Measurements from ENCODE around the gene CDKAL1.
"Not testable (repeated sequence)": the region's sequence is repeated elsewhere in the genome, so short reads cannot be mapped to it uniquely, and the experiment has no call there.

Gene CDKAL1

DNA sequence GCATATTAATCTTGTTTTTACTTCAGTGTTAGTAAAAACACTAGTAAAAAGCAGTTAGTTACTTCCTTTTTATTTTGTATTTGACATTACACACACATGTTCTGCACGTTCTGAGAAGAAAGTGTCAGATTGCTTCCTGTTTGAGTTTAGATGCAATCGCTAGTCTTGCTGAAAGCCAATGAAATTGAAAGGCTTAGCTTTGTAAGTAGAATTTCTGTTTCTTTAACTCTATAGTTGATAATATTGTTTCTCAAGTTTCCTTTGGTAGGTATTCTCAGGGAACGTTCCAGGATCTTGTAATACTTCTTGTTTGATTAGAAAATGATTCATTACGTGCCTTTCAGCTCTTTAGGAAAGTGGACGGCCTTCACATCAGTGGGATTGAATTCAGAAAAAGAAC lies 55.0 kb downstream of the CDKAL1 start:
- DNase-seq (ENCODE audit: low read depth in 1 of 2, low spot score in 1 of 2): no peak

DNA sequence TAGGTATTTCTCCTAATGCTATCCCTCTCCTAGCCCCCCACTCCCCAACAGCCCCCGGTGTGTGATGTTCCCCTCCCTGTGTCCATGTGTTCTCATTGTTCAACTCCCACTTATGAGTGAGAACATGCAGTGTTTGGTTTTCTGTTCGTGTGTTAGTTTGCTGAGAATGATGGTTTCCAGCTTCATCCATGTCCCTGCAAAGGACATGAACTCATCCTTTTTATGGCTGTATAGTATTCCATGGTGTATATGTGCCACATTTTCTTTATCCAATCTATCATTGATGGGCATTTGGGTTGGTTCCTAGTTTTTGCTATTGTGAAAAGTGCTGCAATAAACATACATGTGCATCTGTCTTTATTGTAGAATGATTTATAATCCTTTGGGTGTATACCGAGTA lies 56.2 kb downstream of the CDKAL1 start:
- DNase-seq (ENCODE audit: low read depth in 1 of 2, low spot score in 1 of 2): not testable (repeated sequence)

DNA sequence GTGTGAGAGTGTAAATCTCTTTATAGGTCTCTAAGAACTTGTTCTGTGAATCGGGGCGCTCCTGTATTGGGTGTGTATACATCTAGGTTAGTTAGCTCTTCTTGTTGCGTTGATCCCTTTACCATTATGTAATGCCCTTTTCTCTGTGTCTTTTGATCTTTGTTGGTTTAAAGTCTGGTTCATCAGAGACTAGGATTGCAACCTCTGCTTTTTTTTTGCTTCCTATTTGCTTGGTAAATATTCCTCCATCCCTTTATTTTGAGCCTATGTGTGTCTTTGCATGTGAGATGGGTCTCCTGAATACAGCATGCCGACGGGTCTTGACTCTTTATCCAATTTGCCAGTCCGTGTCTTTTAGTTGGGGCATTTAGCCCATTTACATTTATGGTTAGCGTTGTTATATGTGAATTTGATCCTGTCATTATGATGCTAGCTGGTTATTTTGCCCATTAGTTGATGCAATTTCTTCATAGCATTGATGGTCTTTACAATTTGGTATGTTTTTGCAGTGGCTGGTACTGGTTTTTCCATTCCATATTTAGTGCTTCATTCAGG lies 60.1 kb downstream of the CDKAL1 start:
- not testable (repeated sequence) for DNase-seq (ENCODE audit: low read depth in 1 of 2, low spot score in 1 of 2)

DNA sequence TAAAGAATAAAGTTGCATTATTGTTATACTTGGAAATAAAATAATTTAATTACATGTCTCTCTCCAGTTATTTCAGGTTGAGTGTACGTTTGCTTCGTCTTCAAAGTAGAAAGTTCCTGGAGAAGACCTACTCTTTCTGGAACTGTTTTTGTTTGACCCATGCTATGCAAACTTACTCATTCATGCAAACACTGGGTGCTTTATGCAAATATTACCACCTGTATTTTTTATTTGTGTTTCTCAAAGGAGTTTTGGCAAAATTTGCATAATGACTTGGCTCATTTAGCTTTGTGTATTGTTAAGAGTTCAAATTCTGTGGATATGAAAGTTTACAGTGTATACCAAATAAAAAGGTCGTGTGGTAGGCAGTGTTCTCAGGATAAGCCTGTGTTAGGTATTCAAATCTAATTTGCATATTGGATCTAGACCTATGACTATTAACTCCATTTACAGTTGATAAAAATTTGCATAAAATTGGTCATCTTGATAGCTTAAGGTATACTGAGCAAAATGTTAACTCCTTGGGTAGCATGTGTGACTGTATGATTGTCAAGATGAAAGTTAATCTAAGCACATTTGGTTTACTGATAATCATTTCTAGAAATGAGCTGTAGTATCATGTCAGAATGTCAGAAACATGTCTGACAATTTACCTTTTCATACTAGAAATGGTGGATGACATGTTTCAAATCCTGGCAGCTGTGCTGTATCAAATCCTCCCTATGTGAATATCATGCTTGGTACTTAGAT lies 65.2 kb downstream of the CDKAL1 start:
- DNase-seq (ENCODE audit: low read depth in 1 of 2, low spot score in 1 of 2): no peak

DNA sequence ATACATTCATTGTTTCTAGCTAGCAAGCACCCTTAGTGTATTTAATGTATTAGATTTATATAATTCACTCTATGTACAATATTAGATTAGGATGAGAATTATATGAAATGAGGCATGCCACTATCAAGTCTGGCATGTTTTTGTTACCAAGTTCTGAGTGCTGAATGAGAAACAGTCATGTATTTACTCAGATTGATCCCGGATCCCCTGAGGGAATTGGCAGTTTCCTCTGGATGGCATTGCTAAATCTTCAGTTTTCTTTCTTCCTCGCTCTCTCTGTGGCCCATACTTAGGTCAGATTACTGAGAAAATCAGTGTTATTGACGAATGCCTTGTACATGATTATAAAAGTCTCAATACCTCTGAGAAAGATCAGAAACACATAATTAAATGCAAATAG lies 66.6 kb downstream of the CDKAL1 start:
- DNase-seq (ENCODE audit: low read depth in 1 of 2, low spot score in 1 of 2): no peak

DNA sequence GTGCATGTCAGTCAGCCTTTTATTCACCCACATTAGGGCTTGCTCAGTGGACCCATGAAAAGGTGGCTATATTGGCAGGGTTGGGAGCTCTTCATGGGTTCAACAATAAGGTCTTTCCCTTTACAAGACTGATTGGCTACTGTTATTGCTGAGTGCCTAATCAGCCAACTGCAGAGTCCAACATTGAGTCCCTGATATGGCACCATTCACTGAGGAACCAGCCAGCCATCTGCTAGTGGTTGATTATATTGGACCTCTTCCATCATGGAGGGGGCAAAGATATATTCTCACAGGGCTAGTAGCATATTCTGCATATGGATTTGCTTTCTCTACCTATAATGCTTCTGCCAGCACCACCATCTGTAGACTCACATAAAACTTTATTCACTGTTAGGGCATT lies 69.9 kb downstream of the CDKAL1 start:
- DNase-seq (ENCODE audit: low read depth in 1 of 2, low spot score in 1 of 2): no peak

DNA sequence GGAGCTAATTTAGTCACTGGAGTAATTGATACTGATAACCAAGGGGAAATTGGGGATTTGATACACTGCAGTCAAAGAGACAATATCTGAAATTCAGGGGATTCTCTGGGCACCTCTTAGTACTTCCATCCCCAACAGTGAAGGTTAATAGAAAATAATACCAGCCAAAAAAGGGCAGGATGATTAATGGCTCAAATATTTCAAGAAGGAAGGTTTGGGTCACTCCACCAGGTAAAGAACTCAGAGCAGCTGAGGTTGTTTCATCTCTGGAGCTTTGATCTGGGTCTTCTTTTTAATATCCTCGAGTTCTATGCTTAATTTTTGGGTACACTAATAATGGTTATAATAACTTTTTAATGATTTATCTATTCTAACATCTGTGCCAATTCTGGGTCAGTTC lies 70.8 kb downstream of the CDKAL1 start:
- no peak for DNase-seq (ENCODE audit: low read depth in 1 of 2, low spot score in 1 of 2)

DNA sequence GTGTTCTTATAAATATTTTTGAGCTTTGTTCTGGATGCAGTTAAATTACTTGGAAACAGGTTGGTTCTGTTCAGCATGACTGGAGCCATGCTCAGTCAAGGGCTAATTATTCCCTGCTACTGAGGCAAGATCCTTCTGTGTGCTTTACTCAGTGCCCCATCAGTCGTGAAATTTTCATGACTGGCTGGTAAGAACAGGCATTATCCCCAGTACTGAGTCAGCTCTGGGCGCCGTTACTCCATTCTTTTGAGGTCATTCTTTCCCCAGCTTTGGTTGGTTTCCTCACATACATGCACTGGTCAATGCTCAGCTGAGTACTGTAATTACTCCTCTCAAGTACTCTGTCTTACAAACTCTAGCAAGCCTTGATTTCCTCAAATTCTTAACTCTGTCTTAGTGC lies 71.3 kb downstream of the CDKAL1 start:
- no peak for DNase-seq (ENCODE audit: low read depth in 1 of 2, low spot score in 1 of 2)

DNA sequence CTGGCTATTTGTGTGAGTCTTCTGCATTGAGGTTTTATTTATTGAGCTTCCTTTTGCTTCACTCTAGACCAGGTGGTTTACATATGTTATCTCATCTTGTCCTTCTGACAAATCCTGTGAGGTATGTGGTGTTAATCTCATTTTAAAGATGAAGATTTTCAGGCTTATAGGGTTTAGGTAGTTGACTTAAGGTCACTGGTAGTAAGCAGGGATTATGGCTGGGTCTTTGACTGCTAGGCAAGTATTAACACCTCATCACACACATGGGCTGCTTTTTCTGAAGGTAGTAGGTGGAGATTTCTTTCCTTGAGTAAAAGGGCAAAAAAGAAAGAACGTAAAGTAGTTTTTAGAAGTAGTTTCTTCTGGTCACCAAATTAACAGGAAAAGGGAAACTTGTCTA lies 72.6 kb downstream of the CDKAL1 start:
- DNase-seq (ENCODE audit: low read depth in 1 of 2, low spot score in 1 of 2): no peak

DNA sequence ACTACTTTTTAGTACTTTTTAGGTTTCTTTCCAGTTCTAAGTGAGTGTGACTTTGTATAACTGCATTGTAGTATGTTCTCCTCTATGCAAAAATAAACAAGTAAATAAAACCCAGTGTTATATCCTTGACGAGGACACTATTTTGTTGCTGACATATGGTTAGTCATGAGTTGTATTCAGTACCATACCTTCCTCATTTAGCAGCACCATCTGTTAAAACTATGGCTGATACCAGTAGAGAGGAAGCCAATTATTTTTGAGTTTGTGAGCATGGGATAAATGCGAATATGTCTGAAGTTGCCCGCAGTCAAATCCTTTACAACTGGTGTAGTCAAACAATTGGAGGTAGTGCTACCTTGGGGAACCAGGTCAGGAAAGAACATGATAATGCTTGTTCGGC lies 74.1 kb downstream of the CDKAL1 start:
- no peak for DNase-seq (ENCODE audit: low read depth in 1 of 2, low spot score in 1 of 2)

DNA sequence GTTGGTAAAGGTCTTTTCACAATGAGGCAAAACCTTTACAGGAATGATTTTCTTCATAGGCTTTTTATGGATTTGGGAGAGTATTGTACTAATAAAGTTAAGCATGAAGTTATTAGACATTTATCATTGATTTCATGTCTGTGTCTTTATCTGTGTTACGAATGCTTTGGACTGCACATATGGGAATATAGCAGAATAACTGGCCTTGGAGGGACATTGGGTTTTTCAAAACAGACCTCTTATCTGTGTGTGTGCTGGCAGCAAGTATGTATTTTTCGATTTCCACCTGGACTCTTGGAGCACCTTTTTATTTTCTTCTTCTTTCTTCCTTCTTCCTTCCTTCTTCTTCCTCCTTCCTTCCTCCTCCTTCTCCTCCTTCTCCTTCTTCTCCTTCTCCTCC lies 74.6 kb downstream of the CDKAL1 start:
- no peak for DNase-seq (ENCODE audit: low read depth in 1 of 2, low spot score in 1 of 2)

DNA sequence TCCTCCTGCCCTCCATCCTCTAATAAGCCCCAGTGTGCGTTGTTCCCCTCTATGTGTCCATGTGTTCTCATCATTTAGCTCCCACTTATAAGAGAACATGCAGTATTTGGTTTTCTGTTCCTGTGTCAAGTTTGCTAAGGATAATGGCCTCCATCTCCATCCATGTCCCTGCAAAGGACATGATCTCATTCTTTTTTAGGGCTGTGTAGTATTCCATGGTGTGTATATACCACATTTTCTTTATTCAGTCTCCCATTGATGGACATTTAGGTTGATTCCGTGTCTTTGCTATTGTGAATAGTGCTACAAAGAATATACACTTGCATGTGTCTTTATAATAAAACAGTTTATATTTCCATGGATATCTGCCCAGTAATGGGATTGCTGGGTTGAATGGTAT lies 75.7 kb downstream of the CDKAL1 start:
- DNase-seq (ENCODE audit: low read depth in 1 of 2, low spot score in 1 of 2): not testable (repeated sequence)

DNA sequence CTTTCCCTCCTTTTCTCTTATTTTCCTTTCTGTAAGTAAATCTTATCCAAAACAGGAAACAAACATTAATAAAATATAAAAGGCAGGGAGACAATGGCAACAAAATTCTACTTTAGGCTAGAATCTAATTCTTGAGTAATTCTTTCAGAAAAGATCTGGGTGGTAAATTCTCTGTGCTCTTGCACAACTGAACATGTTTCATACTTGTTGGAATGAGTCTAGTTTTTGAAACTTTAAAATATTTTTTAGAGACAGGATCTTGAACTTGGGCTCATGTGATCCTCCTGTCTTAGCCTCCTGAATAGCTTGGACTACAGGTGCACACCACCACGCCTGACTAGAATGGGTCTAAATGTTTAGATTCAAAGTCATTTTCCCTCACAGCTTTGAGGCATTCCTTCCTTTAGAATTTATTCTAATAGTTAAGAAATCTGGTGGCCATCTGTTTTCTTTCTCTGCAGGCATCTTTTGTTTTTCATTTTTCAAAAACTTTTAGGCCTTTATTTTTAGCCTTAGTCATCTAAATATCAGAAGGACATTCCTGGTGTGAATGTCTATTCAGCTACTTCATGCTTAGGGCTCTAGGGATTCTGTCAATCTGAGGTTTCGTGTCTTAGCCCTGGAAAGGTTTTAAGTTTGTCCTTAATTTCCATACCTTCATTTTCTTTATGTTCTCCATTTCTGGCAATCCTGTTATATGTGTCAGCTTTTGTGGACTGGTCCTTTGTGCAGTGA lies 76.5 kb downstream of the CDKAL1 start:
- no peak for DNase-seq (ENCODE audit: low read depth in 1 of 2, low spot score in 1 of 2)

DNA sequence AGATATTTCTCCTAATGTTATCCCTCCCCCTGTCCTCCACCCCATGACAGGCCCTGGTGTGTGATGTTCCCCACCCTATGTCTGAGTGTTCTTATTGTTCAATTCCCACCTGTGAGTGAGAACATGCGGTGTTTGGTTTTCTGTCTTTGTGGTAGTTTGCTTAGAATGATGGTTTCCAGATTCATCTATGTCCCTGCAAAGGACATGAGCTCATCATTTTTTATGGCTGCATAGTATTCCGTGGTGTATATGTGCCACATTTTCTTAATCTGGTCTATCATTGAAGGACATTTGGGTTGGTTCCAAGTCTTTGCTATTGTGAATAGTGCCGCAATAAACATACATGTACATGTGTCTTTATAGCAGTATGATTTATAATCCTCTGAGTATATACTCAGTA lies 83.3 kb downstream of the CDKAL1 start:
- DNase-seq (ENCODE audit: low read depth in 1 of 2, low spot score in 1 of 2): not testable (repeated sequence)

DNA sequence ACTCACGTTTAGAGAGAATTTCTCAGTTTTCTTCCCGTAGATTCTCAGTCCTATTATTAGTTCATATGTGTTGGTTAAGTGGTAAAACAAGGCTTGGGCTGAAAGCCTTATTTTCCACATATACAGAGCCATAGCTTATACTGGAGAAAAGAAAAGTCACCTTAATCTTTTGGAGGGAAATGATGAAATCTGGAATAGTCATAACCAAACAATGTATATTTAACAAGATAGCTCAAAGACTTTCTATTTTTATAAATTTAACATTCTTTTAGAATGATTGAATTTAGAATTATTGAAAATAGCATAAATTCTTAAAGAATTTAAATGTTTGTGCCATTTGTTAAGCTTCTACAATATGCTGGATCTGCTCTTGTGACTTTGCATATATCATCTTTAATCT lies 85.8 kb downstream of the CDKAL1 start:
- no peak for DNase-seq (ENCODE audit: low read depth in 1 of 2, low spot score in 1 of 2)

DNA sequence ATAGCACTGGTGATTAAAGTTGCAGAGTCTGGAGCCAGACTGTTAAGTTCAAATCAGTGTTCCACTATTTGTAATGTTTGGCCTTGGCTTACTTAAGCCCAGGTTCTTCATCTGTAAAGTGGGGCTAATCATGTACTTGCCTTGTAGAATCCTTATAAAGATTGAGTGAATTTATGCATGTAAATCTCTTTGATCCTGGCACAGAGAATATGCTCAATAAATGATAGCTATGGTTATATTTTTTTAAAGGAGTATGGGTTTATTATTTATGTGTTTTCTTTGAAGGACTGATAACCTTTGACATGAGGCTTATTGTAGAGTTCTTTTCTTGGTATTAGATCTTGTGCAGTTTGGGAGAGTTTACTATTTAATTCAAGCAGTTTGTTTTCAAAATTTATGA lies 89.5 kb downstream of the CDKAL1 start:
- DNase-seq (ENCODE audit: low read depth in 1 of 2, low spot score in 1 of 2): no peak

DNA sequence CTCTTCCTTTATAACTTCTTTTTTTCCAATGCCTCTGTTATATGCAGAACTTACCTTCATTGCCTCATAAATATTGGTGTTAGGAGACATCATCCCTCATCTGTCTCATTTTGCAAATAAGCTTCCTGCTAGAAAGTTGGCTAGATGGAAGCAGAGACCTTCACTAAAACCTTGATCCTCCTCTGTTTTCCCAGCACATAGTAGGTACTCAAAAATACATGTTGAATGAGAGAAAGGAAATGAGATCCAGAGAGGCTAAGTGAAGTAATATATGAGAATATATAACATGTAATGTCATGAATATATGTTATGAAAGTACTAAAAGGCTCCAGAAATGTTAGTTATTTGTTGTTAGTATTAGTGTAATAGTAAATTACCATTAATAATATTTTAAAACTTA lies 91.9 kb downstream of the CDKAL1 start:
- DNase-seq (ENCODE audit: low read depth in 1 of 2, low spot score in 1 of 2): no peak

DNA sequence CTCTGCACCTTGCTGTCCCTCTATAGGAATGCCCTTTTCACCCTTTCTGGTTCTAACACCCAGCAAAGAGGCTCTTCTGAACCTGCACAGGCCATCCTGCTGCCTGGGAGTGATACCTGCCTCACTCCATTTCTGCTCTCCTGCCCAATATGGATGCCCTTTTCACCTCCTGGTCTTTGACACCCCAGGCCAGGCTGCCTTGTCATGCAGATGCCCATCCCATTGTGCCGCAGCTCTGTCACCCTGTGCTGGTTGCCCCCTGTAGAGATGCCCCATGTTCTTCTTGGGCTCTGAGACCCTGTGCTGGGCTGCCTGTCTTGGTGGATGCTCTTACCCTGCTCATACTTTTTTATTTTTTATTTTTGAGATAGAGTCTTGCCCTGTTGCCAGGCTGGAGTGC lies 95.3 kb downstream of the CDKAL1 start:
- no peak for DNase-seq (ENCODE audit: low read depth in 1 of 2, low spot score in 1 of 2)

DNA sequence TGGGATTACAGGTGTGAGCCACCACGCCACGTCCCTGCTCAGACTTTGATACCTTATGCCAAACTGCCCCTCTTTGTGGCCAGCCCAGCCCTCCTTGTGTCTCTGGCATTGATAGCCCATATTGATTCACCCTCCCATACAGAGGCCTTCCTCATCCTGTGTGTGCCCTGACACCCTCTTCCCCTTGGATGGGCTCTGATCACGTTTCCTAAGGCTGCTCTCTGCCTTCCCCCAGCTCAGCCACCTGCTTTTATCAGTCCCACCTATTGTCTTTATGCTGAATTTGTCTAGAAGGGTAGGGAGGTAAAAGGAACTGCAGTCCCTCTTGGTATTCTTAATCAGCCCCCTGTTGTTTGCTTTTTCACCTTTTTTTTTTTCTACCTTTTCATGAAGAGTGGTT lies 95.9 kb downstream of the CDKAL1 start:
- no peak for DNase-seq (ENCODE audit: low read depth in 1 of 2, low spot score in 1 of 2)

DNA sequence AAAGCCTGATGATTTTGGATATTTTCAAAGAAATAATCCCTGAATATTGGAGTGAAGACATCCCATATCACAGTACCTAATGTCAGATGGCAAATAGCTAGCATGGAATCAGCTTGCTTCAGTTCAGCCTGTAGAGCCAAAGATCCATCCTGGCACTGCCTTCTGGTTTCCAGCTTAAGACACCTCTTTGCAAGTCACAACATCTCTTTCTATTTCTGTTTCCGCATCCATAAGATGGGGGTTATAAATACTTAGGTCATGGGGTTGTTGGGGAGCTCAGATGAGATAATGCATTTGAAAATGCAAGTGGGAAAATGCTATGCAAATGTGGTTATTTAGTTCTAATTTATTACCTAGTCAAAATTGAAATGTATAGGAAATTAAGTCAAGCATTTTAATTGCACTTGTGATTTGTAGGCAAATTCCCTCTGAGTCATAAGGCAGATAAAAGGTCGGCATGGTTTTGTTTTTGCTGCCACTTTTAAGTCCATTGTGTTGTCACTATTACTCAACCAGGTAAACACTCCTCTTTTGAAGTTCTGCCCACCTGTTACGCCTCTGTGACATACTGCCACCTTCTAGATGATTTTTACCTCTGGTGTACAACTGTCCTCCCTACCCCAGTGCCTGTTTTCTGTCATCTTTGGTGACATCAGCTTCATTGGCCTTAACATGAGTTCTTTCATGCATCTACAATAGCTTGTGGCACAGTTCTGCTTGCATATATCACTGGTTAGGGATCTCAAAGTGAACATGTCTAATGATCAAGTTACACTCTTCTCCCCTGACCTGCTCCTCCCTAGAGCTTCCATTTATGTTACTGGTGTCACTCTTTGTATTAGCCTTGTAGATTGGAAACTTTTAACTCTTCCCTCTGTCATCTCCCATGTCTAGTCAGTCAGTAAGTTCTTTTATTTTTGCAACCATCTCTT lies 96.6 kb downstream of the CDKAL1 start:
- no peak for DNase-seq (ENCODE audit: low read depth in 1 of 2, low spot score in 1 of 2)

DNA sequence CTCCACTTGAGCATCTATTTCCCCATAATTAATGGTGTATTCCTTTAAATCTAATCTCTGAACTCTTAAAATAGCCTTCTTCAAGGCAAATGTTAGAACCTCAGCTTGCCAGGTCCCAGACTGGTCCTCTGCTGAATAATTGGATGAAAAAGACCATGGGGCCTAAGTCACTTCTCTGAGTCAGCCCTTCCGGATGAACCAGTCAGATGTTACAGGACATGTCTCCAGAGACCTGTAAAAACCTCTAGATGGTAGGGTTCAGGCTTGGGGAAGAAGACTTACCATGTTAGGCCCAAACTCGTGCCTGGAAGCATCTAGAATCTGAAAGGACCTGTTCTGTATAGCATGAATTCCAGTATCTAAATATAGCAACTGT lies 97.3 kb downstream of the CDKAL1 start:
- DNase-seq (ENCODE audit: low read depth in 1 of 2, low spot score in 1 of 2): no peak

DNA sequence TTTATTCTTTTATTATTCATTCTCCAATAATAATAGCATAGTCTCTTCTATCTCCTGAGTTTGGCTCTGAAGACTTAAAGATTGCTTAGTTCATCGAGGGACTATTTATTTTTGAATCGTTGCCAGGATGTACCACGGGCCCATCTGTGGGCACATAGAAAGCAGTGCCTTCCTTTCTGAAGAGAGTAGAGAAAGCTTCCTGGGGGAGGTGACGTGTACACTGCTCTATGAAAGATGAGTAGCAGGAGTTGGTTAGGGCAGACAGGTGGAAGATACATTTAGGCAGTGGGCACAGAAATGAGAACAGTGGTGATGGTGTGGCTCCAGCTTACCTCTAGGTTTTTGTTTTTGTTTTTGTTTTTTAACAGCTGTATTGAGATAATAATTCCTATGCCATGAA lies 98.4 kb downstream of the CDKAL1 start:
- no peak for DNase-seq (ENCODE audit: low read depth in 1 of 2, low spot score in 1 of 2)

Data from activated T-helper 1 cell treated with anti-CD3 and anti-CD28 coated beads, Interleukin-2, amount 50 U/mL, for 16 hours (primary cell).